ENCODE data around the gene CDKN2D. TPM values are rescaled to one million over a fixed set of nuclear protein-coding genes. Genes with fewer than 3 reads are reported as not detected.
"Not testable (repeated sequence)": the region's sequence is repeated elsewhere in the genome, so short reads cannot be mapped to it uniquely, and the experiment has no call there.

CDKN2D gene
- total RNA-seq, 1 donor from 2014 or later: 3.5 TPM

GRCh38 chr19:10551698-10552301 lies 17.0 kb downstream of the CDKN2D start:
- DNase-seq (ENCODE audit: low read depth): peak; percentile 24

DNA sequence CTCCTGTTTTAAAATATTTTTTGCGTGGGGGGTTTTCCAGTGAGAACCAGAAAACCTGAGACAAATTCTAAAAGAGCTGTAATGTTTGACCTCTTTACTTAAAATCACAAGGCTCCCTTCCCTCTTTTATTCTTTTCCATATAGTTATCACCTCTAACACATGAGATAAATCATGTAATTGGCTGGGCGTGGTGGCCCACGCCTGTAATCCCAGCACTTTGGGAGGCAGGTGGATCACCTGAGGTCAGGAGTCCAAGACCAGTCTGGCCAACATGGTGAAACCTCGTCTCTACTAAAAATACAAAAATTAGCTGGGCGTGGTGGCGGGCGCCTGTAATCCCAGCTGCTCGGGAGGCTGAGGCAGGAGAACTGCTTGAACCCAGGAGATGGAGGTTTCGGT lies 17.8 kb downstream of the CDKN2D start:
- DNase-seq (ENCODE audit: low read depth): not testable (repeated sequence)

DNA sequence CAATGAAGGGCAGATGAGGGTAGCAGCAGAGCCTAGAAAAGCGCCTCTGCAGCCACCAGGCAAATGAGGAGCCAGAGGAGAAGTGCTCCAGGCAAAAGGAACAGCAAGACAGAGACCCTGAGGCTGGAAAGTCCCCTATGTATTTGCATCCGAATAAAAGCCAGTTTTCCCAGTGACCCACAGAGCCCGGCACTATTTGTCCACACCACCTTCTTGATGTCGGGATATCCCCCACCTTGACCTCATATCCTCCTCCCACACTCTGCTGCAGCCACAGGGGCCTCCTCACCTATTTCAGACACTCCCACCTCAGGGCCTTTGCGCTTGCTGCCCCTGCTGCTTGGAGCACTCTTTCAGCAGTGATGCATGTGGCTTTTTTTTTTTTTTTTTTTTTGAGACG lies 18.4 kb downstream of the CDKN2D start:
- DNase-seq (ENCODE audit: low read depth): no peak

DNA sequence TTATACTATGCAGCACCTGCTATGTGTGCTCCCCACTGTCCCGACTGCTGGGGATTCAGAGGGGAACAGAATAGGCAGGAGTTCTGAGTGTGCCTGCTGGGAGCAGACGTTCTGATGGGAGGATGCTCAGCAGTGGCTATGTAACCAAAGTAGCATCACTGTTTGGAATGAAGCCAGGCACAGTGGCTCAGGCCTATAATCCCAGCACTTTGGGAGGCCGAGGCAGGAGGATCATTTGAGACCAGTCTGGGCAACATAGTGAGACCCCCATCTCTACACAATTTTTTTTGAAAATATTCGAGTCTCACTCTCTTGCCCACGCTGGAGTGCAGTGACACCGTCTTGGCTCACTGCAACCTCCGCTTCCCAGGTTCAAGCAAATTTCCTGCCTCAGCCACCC lies 19.0 kb downstream of the CDKN2D start:
- DNase-seq (ENCODE audit: low read depth): no peak

DNA sequence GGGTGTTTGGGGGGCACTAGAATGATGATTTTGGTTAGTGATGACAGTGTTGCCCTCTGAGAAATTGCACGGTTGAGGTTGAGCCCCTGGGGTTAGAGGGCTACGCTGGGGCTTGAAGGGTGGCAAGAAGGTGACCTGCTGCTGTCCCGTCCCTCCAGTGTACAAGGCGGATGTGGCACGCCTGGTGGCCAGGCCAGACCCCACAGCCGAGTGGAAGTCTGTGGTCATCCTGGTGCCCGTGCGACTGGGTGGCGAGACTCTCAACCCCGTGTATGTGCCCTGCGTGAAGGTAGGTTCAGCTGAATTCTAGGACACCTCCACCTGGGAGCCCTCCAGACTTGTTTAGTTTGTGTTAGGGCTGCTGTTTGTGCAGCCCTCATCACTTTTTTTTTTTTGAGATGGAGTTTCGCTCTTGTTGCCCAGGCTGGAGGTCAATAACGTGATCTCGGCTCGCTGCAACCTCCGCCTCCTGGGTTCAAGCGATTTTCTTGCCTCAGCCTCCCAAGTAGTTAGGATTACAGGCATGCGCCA lies 20.0 kb downstream of the CDKN2D start:
- DNase-seq (ENCODE audit: low read depth): no peak

- DNase-seq (ENCODE audit: low read depth): no peak
Measured at GRCh38 chr19:10546817-10547216, 22.0 kb downstream of the CDKN2D start.

- no peak for DNase-seq (ENCODE audit: low read depth)
Measured at GRCh38 chr19:10544753-10545251, 24.0 kb downstream of the CDKN2D start.

GRCh38 chr19:10544242-10544752 lies 24.5 kb downstream of the CDKN2D start:
- no peak for DNase-seq (ENCODE audit: low read depth)

DNA sequence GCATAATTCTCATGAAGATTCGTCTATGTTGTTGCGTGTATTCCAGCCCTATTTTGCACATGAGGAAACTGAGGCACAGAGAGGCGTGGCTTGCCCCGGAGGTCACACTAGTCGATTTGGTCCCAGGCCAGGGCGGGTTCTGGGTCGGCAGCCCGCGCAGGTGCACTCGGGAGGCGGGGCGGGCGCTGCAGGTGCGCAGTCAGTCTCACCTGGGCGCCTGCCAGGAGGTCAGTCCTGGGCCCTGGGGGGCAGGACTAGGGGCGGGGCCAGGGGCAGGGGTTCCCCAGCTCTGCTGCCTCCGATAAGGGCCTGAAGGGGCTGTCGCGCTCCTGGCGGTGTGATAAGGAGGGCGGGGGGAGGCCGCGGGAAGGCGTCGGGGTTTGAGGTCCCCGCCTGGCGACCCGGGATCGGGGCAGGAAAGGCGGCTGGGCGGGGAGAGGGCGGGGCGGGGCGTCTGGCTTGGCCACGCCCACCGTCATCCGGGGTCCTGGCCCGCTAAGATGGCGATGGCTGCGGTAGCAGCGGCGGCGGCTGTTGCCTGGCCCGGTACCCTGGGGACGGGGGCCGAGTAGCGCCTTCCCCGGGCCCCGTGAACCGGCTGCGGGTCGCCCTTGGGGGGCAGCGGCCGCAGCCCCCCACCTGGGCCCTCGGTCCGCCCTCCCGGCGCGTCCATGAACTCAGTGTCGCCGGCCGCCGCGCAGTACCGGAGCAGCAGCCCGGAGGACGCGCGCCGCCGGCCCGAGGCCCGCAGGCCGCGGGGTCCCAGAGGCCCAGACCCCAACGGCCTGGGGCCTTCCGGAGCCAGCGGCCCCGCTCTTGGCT lies 25.1 kb downstream of the CDKN2D start, which contains the start of gene ATG4D:
ATG4D (plus strand) TSS at position 485 of the 822 bp plus-strand sequence; CDS start at position 672, 187 bp downstream.
- DNase-seq (ENCODE audit: low read depth): no peak

DNA sequence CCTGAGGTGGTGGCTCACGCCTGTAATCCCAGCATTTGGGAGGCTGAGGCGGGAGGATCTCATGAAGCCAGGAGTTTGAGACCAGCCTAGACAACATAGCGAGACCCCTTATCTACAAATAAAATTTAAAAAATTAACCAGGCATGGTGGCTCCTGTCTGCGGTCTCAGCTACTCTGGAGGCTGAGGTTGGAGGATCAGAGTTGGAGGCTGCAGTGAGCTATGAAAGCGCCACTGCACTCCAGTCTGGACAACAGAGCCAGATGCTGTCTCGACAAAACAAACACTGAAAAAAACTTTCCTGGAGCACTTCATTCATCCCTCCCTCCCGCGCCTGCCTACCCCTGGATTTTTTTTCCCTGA lies 25.7 kb downstream of the CDKN2D start:
- DNase-seq (ENCODE audit: low read depth): no peak

GRCh38 chr19:10539016-10539415 lies 29.8 kb downstream of the CDKN2D start:
- not testable (repeated sequence) for DNase-seq (ENCODE audit: low read depth)

GRCh38 chr19:10538204-10538983 lies 30.4 kb downstream of the CDKN2D start:
- DNase-seq (ENCODE audit: low read depth): no peak

DNA sequence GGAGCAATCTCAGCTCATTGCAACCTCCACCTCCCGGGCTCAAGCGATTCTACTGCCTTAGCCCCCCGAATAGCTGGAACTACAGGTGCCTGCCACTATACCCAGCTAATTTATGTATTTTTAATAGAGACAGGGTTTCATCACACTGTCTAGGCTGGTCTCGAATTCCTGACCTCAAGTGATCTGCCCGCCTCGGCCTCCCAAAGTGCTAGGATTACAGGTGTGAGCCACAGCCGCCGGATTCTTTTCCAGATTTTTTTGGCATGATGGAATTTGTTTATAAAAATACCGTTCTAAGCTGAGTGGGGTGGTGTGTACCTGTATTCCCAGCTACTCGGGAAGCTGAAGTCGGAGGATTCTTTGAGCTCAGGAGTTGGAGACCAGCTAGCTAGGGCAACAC lies 31.1 kb downstream of the CDKN2D start:
- no peak for DNase-seq (ENCODE audit: low read depth)

- no peak for DNase-seq (ENCODE audit: low read depth)
Measured at GRCh38 chr19:10535613-10536012, 33.2 kb downstream of the CDKN2D start.

- peak; percentile 60 for DNase-seq (ENCODE audit: low read depth)
Measured at GRCh38 chr19:10533646-10534386, 35.0 kb downstream of the CDKN2D start.

DNA sequence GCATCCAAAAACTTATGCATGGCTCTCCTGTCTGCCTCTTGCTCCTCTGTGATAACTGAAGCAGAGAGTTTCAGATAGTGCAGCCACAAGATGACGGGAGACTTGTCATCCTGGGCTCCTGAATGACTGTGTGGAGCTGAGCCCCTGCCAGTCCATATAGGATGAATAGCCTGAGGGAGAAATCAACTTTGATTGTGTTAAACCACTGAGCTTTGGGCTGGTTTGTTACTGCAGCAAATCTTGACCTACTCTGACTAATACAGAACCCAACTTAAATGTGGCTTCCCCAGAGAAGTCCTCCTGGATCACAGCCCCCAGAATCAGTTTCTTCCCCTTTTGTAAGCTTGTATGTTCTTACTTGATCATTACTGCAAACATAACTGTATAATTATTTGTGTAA lies 36.3 kb downstream of the CDKN2D start:
- DNase-seq (ENCODE audit: low read depth): no peak

- not testable (repeated sequence) for DNase-seq (ENCODE audit: low read depth)
Measured at GRCh38 chr19:10526887-10527286, 41.9 kb downstream of the CDKN2D start.

- no peak for DNase-seq (ENCODE audit: low read depth)
Measured at GRCh38 chr19:10525636-10526035, 43.1 kb downstream of the CDKN2D start.

- DNase-seq (ENCODE audit: low read depth): no peak
Measured at GRCh38 chr19:10523135-10523636, 45.6 kb downstream of the CDKN2D start.

DNA sequence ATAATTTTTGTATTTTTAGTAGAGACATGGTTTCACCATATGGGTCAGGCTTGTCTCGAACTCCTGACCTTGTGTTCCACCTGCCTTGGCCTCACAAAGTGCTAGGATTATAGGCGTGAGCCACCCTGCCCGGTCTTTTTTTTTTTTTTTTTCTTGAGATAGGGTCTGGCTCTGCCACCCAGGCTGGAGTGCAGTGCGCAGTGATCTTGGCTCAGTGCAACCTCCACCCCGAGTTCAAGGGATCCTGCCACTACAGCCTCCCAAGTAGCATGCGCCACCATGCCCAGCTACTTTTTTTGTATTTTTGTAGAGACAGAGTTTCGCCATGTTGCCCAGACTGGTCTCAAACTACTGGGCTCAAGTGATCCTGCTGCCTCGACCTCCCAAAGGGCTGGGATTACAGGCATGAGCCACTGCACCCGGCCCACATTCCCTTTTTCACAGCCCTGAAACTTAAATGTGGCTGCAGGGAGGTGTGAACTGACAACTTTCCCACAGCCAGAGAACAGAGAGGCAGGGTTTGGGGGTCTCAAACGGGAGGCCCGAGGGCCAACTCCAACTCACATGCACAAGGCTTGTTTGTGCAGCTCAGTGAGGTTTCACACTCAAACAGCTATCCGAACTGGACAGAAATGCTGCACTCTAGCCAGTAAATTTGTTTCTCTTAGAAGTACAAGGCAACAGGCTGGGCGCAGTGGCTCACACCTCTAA lies 47.2 kb downstream of the CDKN2D start:
- DNase-seq (ENCODE audit: low read depth): no peak
